GM23248 (cell line): ENCODE measurements around the gene PLCB2.

Experiments
- EZH2 ChIP-seq: fragments of 200-600 bp; sonication (generic); IDR thresholded peaks from 2 replicates; pipeline ENCODE4 v1.6.1; 2018; ENCODE audit warnings: antibody characterized with exemption, mild to moderate bottlenecking; ENCODE audit not compliant: insufficient read depth, poor library complexity, severe bottlenecking
- EZH2phosphoT487 ChIP-seq: fragments of 200-600 bp; sonication (generic); IDR thresholded peaks from 2 replicates; pipeline ENCODE4 v1.6.1; 2018; ENCODE audit warnings: antibody characterized with exemption, moderate library complexity, mild to moderate bottlenecking, low read depth; ENCODE audit not compliant: insufficient read depth

DNA sequence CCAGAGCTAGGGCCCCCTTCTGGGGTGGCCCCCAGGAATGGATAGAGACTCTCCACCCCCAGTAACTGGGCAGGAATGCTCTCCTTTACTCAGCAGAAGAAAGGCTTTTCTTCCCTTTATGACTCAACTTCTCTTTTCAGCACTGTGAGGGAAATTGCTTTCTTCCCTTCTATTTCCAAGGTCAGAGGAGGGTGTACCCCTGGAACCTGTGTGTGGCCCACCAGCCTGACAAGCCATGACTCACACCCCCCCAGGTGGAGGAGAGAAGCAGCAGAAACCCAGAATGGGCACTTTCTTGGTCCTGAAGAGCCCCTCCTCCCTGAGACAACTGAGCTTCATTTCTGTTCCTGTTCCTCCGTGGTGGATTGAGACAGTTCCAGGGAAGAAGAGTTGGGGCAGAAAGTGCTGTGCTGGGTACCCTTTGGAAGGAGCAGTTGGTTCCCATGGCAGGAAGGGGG lies 22.2 kb downstream of the PLCB2 start:
- no peak for TF ChIP-seq EZH2
- TF ChIP-seq EZH2phosphoT487: no peak
